OCI-LY7 (cell line): Measurements from ENCODE around the gene CLEC16A. TPM values are rescaled to one million over a fixed set of nuclear protein-coding genes. Genes with fewer than 3 reads are reported as not detected.
"Not testable (repeated sequence)": the region's sequence is repeated elsewhere in the genome, so short reads cannot be mapped to it uniquely, and the experiment has no call there.

Experiments used
- BruUV-seq: library from RNA; stranded (reverse); fragments of 400-500 nt; replicated peaks from 2 replicates; lab custom pipeline; 2021; lab: Mats Ljungman, UMichigan
- CTCF ChIA-PET: fragments of 300-600 bp; sonication (Branson Sonifier 250); formaldehyde crosslinking; loops from one replicate; lab custom pipeline; 2022; ENCODE audit warnings: antibody characterized with exemption; ENCODE audit not compliant: unreplicated experiment; lab: Charles Lee
- POLR2A ChIA-PET: fragments of 300-600 bp; sonication (Branson Sonifier 250); formaldehyde crosslinking; loops from one replicate; lab custom pipeline; 2022; ENCODE audit warnings: antibody characterized with exemption; lab: Charles Lee
- DNase-seq: peaks from one replicate; pipeline ENCODE4 v3.0.0-alpha.2; 2015; ENCODE audit warnings: low spot score
- H2AFZ ChIP-seq: fragments of 200-600 bp; sonication (generic), shearing (Covaris generic); 2 replicates; pipeline ENCODE4 v1.6.1; 2014; ENCODE audit warnings: mild to moderate bottlenecking, antibody characterized with exemption, low read length, moderate library complexity
- H3K27ac ChIP-seq: fragments of 200-600 bp; sonication (generic); 2 replicates; pipeline ENCODE4 v1.5.1; 2014; ENCODE audit warnings: mixed run types, low read depth, mild to moderate bottlenecking, moderate library complexity, low read length, inconsistent platforms; ENCODE audit not compliant: poor library complexity, severe bottlenecking
- H3K36me3 ChIP-seq: fragments of 200-600 bp; sonication (generic); 2 replicates; pipeline ENCODE4 v1.6.1; 2014; ENCODE audit warnings: mild to moderate bottlenecking, antibody characterized with exemption, low read length, moderate library complexity, mixed read lengths; ENCODE audit not compliant: insufficient read depth
- H3K4me1 ChIP-seq: fragments of 200-600 bp; sonication (generic); 2 replicates; pipeline ENCODE4 v1.5.1; 2014; ENCODE audit warnings: mild to moderate bottlenecking, low read length; ENCODE audit not compliant: insufficient read depth, poor library complexity, severe bottlenecking
- H3K4me2 ChIP-seq: fragments of 200-600 bp; sonication (generic); 2 replicates; pipeline ENCODE4 v1.6.1; 2014; ENCODE audit warnings: mild to moderate bottlenecking, low read length
- H3K4me3 ChIP-seq: fragments of 200-600 bp; sonication (generic); 2 replicates; pipeline ENCODE4 v1.5.1; 2014; ENCODE audit warnings: mild to moderate bottlenecking, low read depth, low read length; ENCODE audit not compliant: poor library complexity, severe bottlenecking
- H3K79me2 ChIP-seq: fragments of 200-600 bp; sonication (generic); 2 replicates; pipeline ENCODE4 v1.6.1; 2016; ENCODE audit warnings: low read depth, mild to moderate bottlenecking, low read length, moderate library complexity, mixed read lengths; ENCODE audit not compliant: insufficient read depth
- H3K9me2 ChIP-seq: fragments of 200-600 bp; sonication (generic); 2 replicates; pipeline ENCODE4 v1.6.1; 2016; ENCODE audit warnings: mild to moderate bottlenecking, low read length, mixed read lengths; ENCODE audit not compliant: insufficient read depth
- H3K9me3 ChIP-seq: fragments of 200-600 bp; sonication (generic); 2 replicates; pipeline ENCODE4 v1.6.1; 2014; ENCODE audit warnings: mild to moderate bottlenecking, mixed run types, low read length, mixed read lengths
- H4K20me1 ChIP-seq: fragments of 200-600 bp; sonication (generic); 2 replicates; pipeline ENCODE4 v1.6.1; 2014; ENCODE audit warnings: mild to moderate bottlenecking, antibody characterized with exemption, low read length, moderate library complexity, mixed read lengths; ENCODE audit not compliant: insufficient read depth
- CTCF ChIP-seq: fragments of 200-600 bp; sonication (generic); conservative IDR thresholded peaks from 2 replicates; pipeline ENCODE4 v1.5.1; 2014; ENCODE audit warnings: mild to moderate bottlenecking, antibody characterized with exemption, low read length, moderate library complexity, mixed read lengths
- EZH2phosphoT487 ChIP-seq: fragments of 200-600 bp; sonication (generic); IDR thresholded peaks from 2 replicates; pipeline ENCODE4 v1.6.1; 2018; ENCODE audit warnings: low read depth, borderline replicate concordance, mild to moderate bottlenecking, mixed run types, antibody characterized with exemption, low read length, moderate library complexity, mixed read lengths
- intact Hi-C: fragments of 100-400 bp; cut with micrococcal nuclease; formaldehyde crosslinking; loops from one replicate; pipeline ENCODE4 v1.10.0; 2022; ENCODE audit not compliant: unreplicated experiment
- total RNA-seq, 2 experiments: library from RNA; depleted of rRNA in 1 of 2; stranded (reverse); fragments of >200 nt in 1 of 2; shearing (Covaris generic) in 1 of 2; gene quantifications; 2 replicates each; pipeline ENCODE4 v1.2.3, GENCODE V29; 2014 to 2022

CLEC16A gene
- total RNA-seq, 2 experiments from 2014 or later = 26.2 to 50.9 TPM

- TF ChIP-seq CTCF (no peak), EZH2phosphoT487 (no peak)
Measured at GRCh38 chr16:10926867-10927266, 17.5 kb upstream of the CLEC16A start.

GRCh38 chr16:10927497-10928112 is 16.8 kb upstream of the CLEC16A start:
- DNase-seq = no peak
- H3K4me3 ChIP-seq = no peak overlapping the region
- H3K4me1 ChIP-seq = no peaks in the 10 kb centered on the region
- intact Hi-C loops = no loop called here
- no peaks in the 10 kb centered on the region for H3K9me2 ChIP-seq
- no peaks in the 10 kb centered on the region for H3K79me2 ChIP-seq
- H3K27ac ChIP-seq = no peak overlapping the region
- no peak overlapping the region for H2AFZ ChIP-seq
- no peak overlapping the region for H3K4me2 ChIP-seq
- H3K9me3 ChIP-seq = no peaks in the 10 kb centered on the region
- CTCF ChIA-PET = no interaction called here
- H4K20me1 ChIP-seq = no peaks in the 10 kb centered on the region
- BruUV-seq = no TSS peak
- peaks cover 44% of the 10 kb centered on the region for H3K36me3 ChIP-seq
- TF ChIP-seq EZH2phosphoT487 = no peak
- no peak for TF ChIP-seq CTCF
- POLR2A ChIA-PET = interaction anchor here (0.6 kb wide), 1 partner anchor 107 kb away, joined by 3 read pairs; no protein-coding TSS in a partner anchor

More at GRCh38 chr16:10926867-10927266, 17.5 kb upstream of the CLEC16A start:
- Histone ChIP-seq H3K36me3 (peaks cover 46% of the 10 kb centered on the region), H3K4me3 (no peak overlapping the region), H2AFZ (no peak overlapping the region), H3K4me1 (no peaks in the 10 kb centered on the region), H3K9me3 (no peaks in the 10 kb centered on the region), H3K79me2 (no peaks in the 10 kb centered on the region), H3K27ac (no peak overlapping the region), H3K4me2 (no peak overlapping the region), H4K20me1 (no peaks in the 10 kb centered on the region), H3K9me2 (no peaks in the 10 kb centered on the region)
- CTCF ChIA-PET = no interaction called here
- BruUV-seq = TSS peak; percentile 7
- intact Hi-C loops = no loop called here
- no peak for DNase-seq
- POLR2A ChIA-PET = no interaction called here

- H2AFZ ChIP-seq, H3K79me2 ChIP-seq, POLR2A ChIA-PET, H3K9me3 ChIP-seq, DNase-seq, H3K4me2 ChIP-seq, intact Hi-C loops, H3K4me3 ChIP-seq, H3K4me1 ChIP-seq, H3K27ac ChIP-seq, H4K20me1 ChIP-seq, CTCF ChIA-PET, H3K9me2 ChIP-seq: not testable (repeated sequence)
- TSS peak; percentile 8 for BruUV-seq
- H3K36me3 ChIP-seq = peaks cover 37% of the 10 kb centered on the region
Measured at GRCh38 chr16:10929097-10929496, 15.3 kb upstream of the CLEC16A start.
